Heart left ventricle (tissue), 16 donors: ENCODE results near the gene MLIP. TPM values are rescaled to one million over a fixed set of nuclear protein-coding genes. Genes with fewer than 3 reads are reported as not detected.

ENCODE experiments used
- ATAC-seq, 4 donors: fragments of 200-7000 bp; cut with Tn5 transposase; one replicate each; pipeline ENCODE4 v1.9.1; 2020 to 2022; ENCODE audit warnings: moderate library complexity in 4 of 4, mild to moderate bottlenecking in 3 of 4, moderate number of reproducible peaks in 1 of 4
- DNase-seq, 5 donors: peaks; one replicate each; pipeline ENCODE4 v3.0.0-alpha.2; 2020
- H3K27ac ChIP-seq, 12 donors: fragments of 200-600 bp; sonication (generic) in 4 of 12; one replicate each; pipeline versions ENCODE4 v1.5.0 to v1.8.0; 2016 to 2022; ENCODE audit warnings: mild to moderate bottlenecking in 2 of 12
- H3K27me3 ChIP-seq, 9 donors: fragments of 200-600 bp; sonication (generic) in 2 of 9; one replicate each; pipeline versions ENCODE4 v1.5.1 to v1.8.0; 2016 to 2022; ENCODE audit warnings: mild to moderate bottlenecking in 3 of 9
- H3K36me3 ChIP-seq, 9 donors: fragments of 200-600 bp; sonication (generic) in 2 of 9; one replicate each; pipeline versions ENCODE4 v1.5.0 to v1.8.0; 2018 to 2022; ENCODE audit warnings: mild to moderate bottlenecking in 2 of 9
- H3K4me1 ChIP-seq, 12 donors: fragments of 200-600 bp; sonication (generic) in 4 of 12; one replicate each; pipeline versions ENCODE4 v1.5.0 to v1.8.0; 2016 to 2022; ENCODE audit warnings: mild to moderate bottlenecking in 3 of 12
- H3K4me3 ChIP-seq, 12 donors: fragments of 200-600 bp; sonication (generic) in 4 of 12; one replicate each; pipeline versions ENCODE4 v1.5.0 to v1.8.0; 2017 to 2022; ENCODE audit warnings: mild to moderate bottlenecking in 9 of 12, moderate library complexity in 4 of 12
- H3K9me3 ChIP-seq, 12 donors: fragments of 200-600 bp; sonication (generic) in 4 of 12; one replicate each; pipeline versions ENCODE4 v1.5.0 to v1.8.0; 2016 to 2022; ENCODE audit warnings: mild to moderate bottlenecking in 1 of 12
- POLR2A ChIP-seq, 2 donors: fragments of 450-650 bp; IDR thresholded peaks; one replicate each; pipeline ENCODE4 v1.6.1; 2017; ENCODE audit warnings: antibody characterized with exemption in 2 of 2, mild to moderate bottlenecking in 2 of 2, moderate library complexity in 2 of 2
- WGBS, 4 donors: extraction: QIAGEN DNeasy Blood & Tissue Kit in 2 of 4; methylation state at CpG; one replicate each; pipeline versions ENCODE4 v1.1.5 to v1.1.7; 2013 to 2018; 5-methylcytosine and 5-hydroxymethylcytosine counted together
- intact Hi-C, 10 donors: fragments of 100-400 bp; cut with DNase I; formaldehyde crosslinking; loops; one replicate each; pipeline versions ENCODE4 v1.11.1 to v1.14.2; 2022
- polyA plus RNA-seq, 2 donors: library from polyadenylated mRNA; stranded (reverse); fragments of 200-250 nt; gene quantifications; one replicate each; pipeline ENCODE4 v1.2.3, GENCODE V29; 2013
- total RNA-seq, 9 donors: library from RNA; depleted of rRNA in 2 of 9; stranded (reverse); fragments of >200 nt in 2 of 9; fragmentation: NEBNext Ultra II Directional in 3 of 9; extraction: Animal tissue kit (Norgen Biotek cat#: 25700) in 3 of 9; gene quantifications; one replicate each; pipeline versions ENCODE4 v1.1.0 to v1.2.4, GENCODE V29; 2016 to 2023
- TF ChIP-seq, protein P1 (sequence below), 12 donors: fragments of 200-600 bp; sonication (generic) in 4 of 12; IDR thresholded peaks; one replicate each; pipeline versions ENCODE4 v1.5.0 to v1.8.0; 2018 to 2022; ENCODE audit warnings: antibody characterized with exemption in 12 of 12, mild to moderate bottlenecking in 5 of 12
- donor health status: ischemic (EF 13 %, LVEDD 7.1; RV severe dilation, severe dysfunction).
- donor health status: healthy with polysubstance abuse.
- donor health status: DM: no; HTN: yes; CAD: no.
- donor health status: DM: no; HTN: no; CAD: no.
- donor health status: ischemic (EF 25% LVEDD 6.9; RV normal size, moderate dysfunction).
- donor health status: ischemic (EF 25% LVEDD 5.7; RV mildly dilated, moderate dysfunction).
- donor health status: healthy.
- donor health status: DM: yes; HTN: yes; CAD: no.
- donor health status: ischemic (EF 35%, LVEDD 5.7; RV mildly dilated, moderate dysfunction).
- donor health status: nonischemic (EF 11% LVEDD 7.7; RV severe dilation, severe dysfunction).
- donor health status: DM: yes; HTN: yes; CAD: no.
- donor health status: PGD.
- donor health status: ischemic (EF 29% LVEDD 5.4; RV normal size, mild dysfunction).
- donor health status: nonischemic (EF 23%, LVEDD 6.1; RV moderate dilation, normal function).

The MLIP gene
- total and polyA plus RNA-seq, 11 donors: 130 to 522 (median 360) TPM

DNA sequence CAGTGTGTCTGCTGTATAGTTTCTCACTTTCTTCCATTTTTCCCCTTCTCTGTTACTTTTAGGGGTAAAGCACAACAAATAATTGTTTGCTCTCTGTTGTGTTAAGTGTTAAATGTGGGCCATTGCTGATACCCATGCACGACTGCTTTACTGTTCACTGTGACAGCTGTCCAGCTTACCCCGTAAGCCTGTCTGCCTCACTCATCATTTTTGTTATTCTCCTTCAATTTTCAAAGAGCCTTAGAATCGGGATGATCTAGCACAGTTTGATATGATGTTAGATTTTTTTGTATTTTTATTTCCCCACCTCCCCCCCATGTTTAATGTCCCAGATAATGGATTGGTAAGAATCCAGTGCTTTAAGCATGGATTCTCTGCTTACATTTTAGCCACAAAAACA is 41.2 kb upstream of the MLIP start:
- no peaks in the 10 kb centered on the region for H3K36me3 ChIP-seq
- peak overlapping the region in 8 of 12 donors; percentile 16 to 66 (median 28) for H3K27ac ChIP-seq
- H3K4me3 ChIP-seq: peak overlapping the region in 7 of 12 donors; percentile 12 to 31 (median 21)
- ATAC-seq (peak in 2 of 4 donors; percentile 21 to 52), DNase-seq (no peak)
- peaks cover 0 to 69% (median 24%) of the 10 kb centered on the region in 12 donors for H3K4me1 ChIP-seq
- no peaks in the 10 kb centered on the region for H3K27me3 ChIP-seq
- TF ChIP-seq POLR2A (IDR thresholded peaks at IDR 0.05): no peak
- TF ChIP-seq, protein P1, sequence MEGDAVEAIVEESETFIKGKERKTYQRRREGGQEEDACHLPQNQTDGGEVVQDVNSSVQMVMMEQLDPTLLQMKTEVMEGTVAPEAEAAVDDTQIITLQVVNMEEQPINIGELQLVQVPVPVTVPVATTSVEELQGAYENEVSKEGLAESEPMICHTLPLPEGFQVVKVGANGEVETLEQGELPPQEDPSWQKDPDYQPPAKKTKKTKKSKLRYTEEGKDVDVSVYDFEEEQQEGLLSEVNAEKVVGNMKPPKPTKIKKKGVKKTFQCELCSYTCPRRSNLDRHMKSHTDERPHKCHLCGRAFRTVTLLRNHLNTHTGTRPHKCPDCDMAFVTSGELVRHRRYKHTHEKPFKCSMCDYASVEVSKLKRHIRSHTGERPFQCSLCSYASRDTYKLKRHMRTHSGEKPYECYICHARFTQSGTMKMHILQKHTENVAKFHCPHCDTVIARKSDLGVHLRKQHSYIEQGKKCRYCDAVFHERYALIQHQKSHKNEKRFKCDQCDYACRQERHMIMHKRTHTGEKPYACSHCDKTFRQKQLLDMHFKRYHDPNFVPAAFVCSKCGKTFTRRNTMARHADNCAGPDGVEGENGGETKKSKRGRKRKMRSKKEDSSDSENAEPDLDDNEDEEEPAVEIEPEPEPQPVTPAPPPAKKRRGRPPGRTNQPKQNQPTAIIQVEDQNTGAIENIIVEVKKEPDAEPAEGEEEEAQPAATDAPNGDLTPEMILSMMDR (IDR thresholded peaks at IDR 0.05): no peak
- H3K9me3 ChIP-seq: no peaks in the 10 kb centered on the region
- WGBS, 4 donors: 22 to 43% (median 31%) methylated on average over 3 of the region's 3 CpGs
- intact Hi-C loops: loop anchor here in 2 of 10 donors (1.0 to 10.0 kb wide), 2 partner anchors 8 to 45 kb away; no protein-coding TSS in a partner anchor

DNA sequence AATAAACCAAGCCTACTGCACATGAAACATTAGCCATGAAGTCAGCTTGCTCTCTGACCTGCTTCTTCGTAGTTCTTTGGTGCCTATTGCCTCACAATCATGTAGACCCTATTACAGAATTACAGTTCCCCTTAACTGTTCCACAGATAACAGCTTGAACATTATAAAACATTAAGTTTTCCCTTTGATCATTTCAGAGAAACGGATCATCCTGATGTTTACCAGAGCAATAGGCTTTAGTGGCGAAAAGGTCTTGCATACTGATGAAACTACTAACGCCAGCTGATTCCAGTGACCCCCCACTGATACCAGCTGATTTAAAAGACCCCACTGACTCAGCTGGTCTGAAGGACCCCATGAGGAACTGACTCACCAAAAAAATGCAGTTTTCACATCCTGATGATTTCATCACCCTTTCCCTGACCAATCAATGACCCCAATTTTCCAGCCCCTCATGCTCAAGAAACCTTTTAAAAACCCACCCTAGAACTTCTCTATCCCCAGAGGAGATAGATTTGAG is 39.4 kb upstream of the MLIP start:
- Histone ChIP-seq H3K36me3 (no peaks in the 10 kb centered on the region), H3K4me1 (peaks cover 0 to 80% (median 32%) of the 10 kb centered on the region in 12 donors), H3K9me3 (no peaks in the 10 kb centered on the region), H3K27ac (peak overlapping the region in 5 of 12 donors; percentile 2 to 50 (median 13)), H3K4me3 (no peak overlapping the region), H3K27me3 (no peaks in the 10 kb centered on the region)
- DNase-seq: no peak
- ATAC-seq: no peak
- intact Hi-C loops: loop anchor here in 1 of 10 donors (10.0 kb wide), 1 partner anchor 47 kb away; no protein-coding TSS in a partner anchor
- TF ChIP-seq POLR2A (IDR thresholded peaks at IDR 0.05): no peak
- TF ChIP-seq, protein P1 (IDR thresholded peaks at IDR 0.05): no peak
- WGBS, 4 donors: 59 to 71% (median 64%) methylated on average over 4 of the region's 4 CpGs

DNA sequence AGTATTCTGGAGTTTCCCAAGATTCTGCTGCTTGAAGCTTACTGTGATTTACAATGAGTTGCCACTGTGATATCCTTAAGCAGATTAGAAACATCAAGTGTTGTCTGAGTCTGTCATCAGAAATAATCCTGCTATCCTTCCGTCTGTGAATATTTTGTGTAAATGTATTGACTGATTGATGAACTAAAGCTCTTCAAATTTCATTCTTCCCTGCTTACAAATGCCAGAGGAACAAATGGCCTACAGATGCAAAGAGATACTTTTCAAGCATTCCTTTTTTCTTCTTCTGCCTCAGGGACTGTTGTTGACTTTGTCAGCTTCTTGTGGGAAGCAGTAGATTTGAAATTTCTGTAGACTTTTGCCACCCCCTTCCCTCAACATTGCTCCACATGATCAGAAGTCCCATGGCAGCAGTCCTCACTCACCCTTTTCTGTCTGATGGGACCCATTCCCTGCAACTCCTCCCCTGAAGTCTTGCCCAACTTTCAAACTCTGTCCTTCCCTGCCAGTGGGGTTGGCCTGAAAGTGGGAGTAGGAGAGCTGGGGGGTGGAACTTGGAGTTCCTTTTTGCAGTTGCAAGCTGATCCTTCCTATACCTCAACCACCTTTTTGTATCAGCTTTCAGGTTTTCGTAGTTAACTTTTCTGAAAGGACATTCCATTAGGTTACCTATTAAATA is 38.5 kb upstream of the MLIP start:
- H3K27ac ChIP-seq: peak overlapping the region in 7 of 12 donors; percentile 2 to 50 (median 18)

More for the DNA sequence above, 38.5 kb upstream of the MLIP start:
- no peaks in the 10 kb centered on the region for H3K27me3 ChIP-seq
- peaks cover 0 to 80% (median 38%) of the 10 kb centered on the region in 12 donors for H3K4me1 ChIP-seq
- H3K36me3 ChIP-seq: no peaks in the 10 kb centered on the region
- no peak for TF ChIP-seq POLR2A (IDR thresholded peaks at IDR 0.05)
- TF ChIP-seq, protein P1 (IDR thresholded peaks at IDR 0.05): no peak
- no peak overlapping the region for H3K4me3 ChIP-seq
- no peaks in the 10 kb centered on the region for H3K9me3 ChIP-seq
- intact Hi-C loops: loop anchor here in 1 of 10 donors (10.0 kb wide), 1 partner anchor 48 kb away; no protein-coding TSS in a partner anchor
- 47 to 65% (median 62%) methylated on average over 2 of the region's 2 CpGs for WGBS, 4 donors
- ATAC-seq: peak; percentile 37 to 90 (median 54)
- peak in 3 of 5 donors; percentile 31 to 52 (median 34) for DNase-seq
